Keratinocyte (primary cell): ENCODE results near the gene SNN. TPM values are rescaled to one million over a fixed set of nuclear protein-coding genes. Genes with fewer than 3 reads are reported as not detected.

ENCODE experiments used
- DNase-seq: peaks from one replicate; pipeline ENCODE4 v3.0.0-alpha.2; 2011; ENCODE audit warnings: low read depth, missing footprints, low spot score
- FAIRE-seq: peaks from 2 replicates; lab custom pipeline; 2011; peaks lifted over from hg19 to GRCh38; lab: Jason Lieb, UNC
- H2AFZ ChIP-seq: 2 replicates; pipeline ENCODE4 v1.6.0; 2012; ENCODE audit warnings: low read length, control low read depth, inconsistent platforms; ENCODE audit not compliant: control insufficient read depth
- H3K27ac ChIP-seq: 2 replicates; pipeline ENCODE4 v1.5.1; 2011; ENCODE audit warnings: low read length; ENCODE audit not compliant: control insufficient read depth, insufficient read depth
- H3K27me3 ChIP-seq: 3 replicates; pipeline ENCODE4 v1.6.0; 2011; ENCODE audit warnings: low read length; ENCODE audit not compliant: control insufficient read depth, insufficient read depth; ENCODE audit errors: extremely low read depth
- H3K36me3 ChIP-seq, 2 experiments: 2 replicates in 1 of 2; 3 replicates in 1 of 2; pipeline ENCODE4 v1.5.1; 2011; ENCODE audit warnings: low read length in 2 of 2, mild to moderate bottlenecking in 1 of 2; ENCODE audit not compliant: control insufficient read depth in 2 of 2, insufficient read depth in 2 of 2; ENCODE audit errors: extremely low read depth in 1 of 2
- H3K4me1 ChIP-seq: 3 replicates; pipeline ENCODE4 v1.5.1; 2011; ENCODE audit warnings: low read length; ENCODE audit not compliant: control insufficient read depth, insufficient read depth; ENCODE audit errors: extremely low read depth
- H3K4me2 ChIP-seq: 3 replicates; pipeline ENCODE4 v1.6.0; 2011; ENCODE audit warnings: low read depth, low read length; ENCODE audit not compliant: control insufficient read depth, insufficient read depth; ENCODE audit errors: extremely low read depth
- H3K4me3 ChIP-seq, 3 experiments: fragments of 200-600 bp in 1 of 3; sonication (generic) in 1 of 3; 2 replicates in 2 of 3; 3 replicates in 1 of 3; pipeline ENCODE4 v1.5.1; 2011 to 2016; ENCODE audit warnings: low read length in 3 of 3, mild to moderate bottlenecking in 3 of 3, control low read depth in 2 of 3, inconsistent platforms in 1 of 3, low read depth in 1 of 3, mixed read lengths in 1 of 3, mixed run types in 1 of 3, moderate library complexity in 1 of 3; ENCODE audit not compliant: control insufficient read depth in 2 of 3, insufficient read depth in 2 of 3; ENCODE audit errors: extremely low read depth in 1 of 3
- H3K79me2 ChIP-seq: 2 replicates; pipeline ENCODE4 v1.6.0; 2012; ENCODE audit warnings: low read length; ENCODE audit not compliant: control insufficient read depth, insufficient read depth
- H3K9ac ChIP-seq: 3 replicates; pipeline ENCODE4 v1.6.0; 2011; ENCODE audit warnings: low read length; ENCODE audit not compliant: control insufficient read depth, insufficient read depth; ENCODE audit errors: extremely low read depth
- H3K9me1 ChIP-seq: 3 replicates; pipeline ENCODE4 v1.6.0; 2011; ENCODE audit warnings: low read length; ENCODE audit not compliant: control insufficient read depth, insufficient read depth; ENCODE audit errors: extremely low read depth
- H3K9me3 ChIP-seq: 2 replicates; pipeline ENCODE4 v1.5.1; 2012; ENCODE audit warnings: low read depth, low read length; ENCODE audit not compliant: control insufficient read depth
- H4K20me1 ChIP-seq: 3 replicates; pipeline ENCODE4 v1.6.0; 2011; ENCODE audit warnings: low read length; ENCODE audit not compliant: control insufficient read depth, insufficient read depth; ENCODE audit errors: extremely low read depth
- EZH2 ChIP-seq: IDR thresholded peaks from one replicate; pipeline ENCODE4 v1.6.1; 2012; ENCODE audit warnings: inconsistent platforms, mild to moderate bottlenecking, low read length, moderate library complexity
- dilution Hi-C: fragments of 300-500 bp; cut with MboI; formaldehyde crosslinking; loops from one replicate; pipeline ENCODE4 v1.7.0; 2020; ENCODE audit warnings: low sequenced_read_pairs; ENCODE audit not compliant: extremely low pct_ligation_motif_present
- polyA plus RNA-seq, 5 experiments: library from polyadenylated mRNA; depleted of rRNA in 3 of 5; stranded (reverse) in 3 of 5; stranded (forward) in 1 of 5; unstranded in 1 of 5; fragments of >200 nt; gene quantifications; 1 replicate in 1 of 5; 2 replicates in 3 of 5; 3 replicates in 1 of 5; pipeline versions ENCODE4 v1.2.1 to v1.2.3, GENCODE V29; 2011 to 2012; ENCODE audit warnings: missing spikeins in 2 of 5, low read depth in 1 of 5, low replicate concordance in 1 of 5
- TF ChIP-seq, protein P1 (sequence below), 3 experiments: IDR thresholded peaks in 1 of 3; conservative IDR thresholded peaks in 1 of 3; optimal IDR thresholded peaks in 1 of 3; 2 replicates in 2 of 3; 3 replicates in 1 of 3; pipeline versions ENCODE3 to v1.5.1; 2011; ENCODE audit warnings: low read length in 3 of 3, mild to moderate bottlenecking in 3 of 3, moderate library complexity in 2 of 3, control low read depth in 1 of 3, inconsistent platforms in 1 of 3; ENCODE audit not compliant: insufficient read depth in 2 of 3; ENCODE audit errors: extremely low read depth in 1 of 3

Gene SNN
- polyA plus RNA-seq, 1 donor (not counting 4 experiments of a cell fraction or from before 2014, with no cell fraction given): 15.9 TPM

DNA sequence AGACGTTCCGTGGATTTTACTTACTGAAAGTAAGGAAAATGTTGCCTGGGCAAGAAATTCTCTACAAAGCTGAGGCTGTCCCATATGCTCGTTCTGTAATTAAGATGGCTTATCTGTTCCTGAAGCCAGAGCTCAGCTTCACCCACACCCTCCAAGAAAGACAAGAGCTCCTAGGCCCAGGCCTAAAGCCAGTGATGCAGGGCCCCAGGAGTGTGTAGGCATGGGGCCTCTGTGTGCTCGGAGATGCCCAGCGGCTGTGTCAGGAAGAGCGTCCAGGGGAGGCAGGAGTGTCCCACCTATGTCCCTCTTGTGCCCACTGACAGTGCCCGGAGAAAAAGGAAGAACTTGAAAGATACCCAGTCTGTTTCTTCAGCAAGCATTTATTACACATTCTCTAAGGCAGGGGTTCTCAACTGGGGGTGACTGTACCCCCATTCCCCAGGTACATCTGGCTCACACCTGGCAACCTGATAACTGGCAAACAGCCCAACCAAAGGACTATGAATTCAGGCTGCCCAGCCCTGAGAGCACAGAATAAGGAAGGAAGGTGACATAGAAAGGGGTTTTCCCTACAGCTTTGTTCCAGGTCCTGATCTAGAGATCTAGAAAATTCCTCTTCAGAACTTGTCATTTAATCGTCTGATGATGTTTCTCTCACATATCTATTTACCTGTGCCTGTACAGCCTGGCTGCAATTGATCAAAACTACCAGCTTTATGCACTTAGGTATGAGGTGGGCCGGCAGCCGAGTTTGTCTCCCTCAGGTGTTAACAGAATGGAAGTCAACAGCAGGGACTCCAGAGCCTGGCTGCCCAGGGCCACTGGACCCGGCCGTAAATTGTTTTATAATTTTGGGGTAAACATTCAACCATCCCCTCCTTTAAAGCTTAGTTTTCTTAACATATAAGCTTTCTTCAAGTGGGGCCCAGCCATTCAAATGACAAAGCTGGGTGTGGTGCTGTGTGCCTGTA lies 12.0 kb downstream of the SNN start:
- dilution Hi-C loops: no loop called here
- TF ChIP-seq, protein P1, sequence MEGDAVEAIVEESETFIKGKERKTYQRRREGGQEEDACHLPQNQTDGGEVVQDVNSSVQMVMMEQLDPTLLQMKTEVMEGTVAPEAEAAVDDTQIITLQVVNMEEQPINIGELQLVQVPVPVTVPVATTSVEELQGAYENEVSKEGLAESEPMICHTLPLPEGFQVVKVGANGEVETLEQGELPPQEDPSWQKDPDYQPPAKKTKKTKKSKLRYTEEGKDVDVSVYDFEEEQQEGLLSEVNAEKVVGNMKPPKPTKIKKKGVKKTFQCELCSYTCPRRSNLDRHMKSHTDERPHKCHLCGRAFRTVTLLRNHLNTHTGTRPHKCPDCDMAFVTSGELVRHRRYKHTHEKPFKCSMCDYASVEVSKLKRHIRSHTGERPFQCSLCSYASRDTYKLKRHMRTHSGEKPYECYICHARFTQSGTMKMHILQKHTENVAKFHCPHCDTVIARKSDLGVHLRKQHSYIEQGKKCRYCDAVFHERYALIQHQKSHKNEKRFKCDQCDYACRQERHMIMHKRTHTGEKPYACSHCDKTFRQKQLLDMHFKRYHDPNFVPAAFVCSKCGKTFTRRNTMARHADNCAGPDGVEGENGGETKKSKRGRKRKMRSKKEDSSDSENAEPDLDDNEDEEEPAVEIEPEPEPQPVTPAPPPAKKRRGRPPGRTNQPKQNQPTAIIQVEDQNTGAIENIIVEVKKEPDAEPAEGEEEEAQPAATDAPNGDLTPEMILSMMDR (optimal IDR thresholded peaks at IDR 0.05 in 1 of 3, IDR thresholded peaks at IDR 0.05 in 1 of 3, conservative IDR thresholded peaks at IDR 0.05 in 1 of 3; ENCODE audit: extremely low read depth in 1 of 3, insufficient read depth in 2 of 3, low read length in 3 of 3): no peak
- no peak for TF ChIP-seq EZH2
- no peak overlapping the region for H3K27ac ChIP-seq
- H3K36me3 ChIP-seq: peaks cover 32 to 44% of the 10 kb centered on the region in 2 experiments
- FAIRE-seq (no peak), DNase-seq (no peak)
- H3K9me3 ChIP-seq: no peaks in the 10 kb centered on the region
- no peaks in the 10 kb centered on the region for H3K27me3 ChIP-seq
- H3K4me3 ChIP-seq: no peak overlapping the region
- peaks cover 46% of the 10 kb centered on the region for H3K4me1 ChIP-seq
- peaks cover 13% of the 10 kb centered on the region for H4K20me1 ChIP-seq
- peaks cover 9% of the 10 kb centered on the region for H3K79me2 ChIP-seq
- no peak overlapping the region for H3K4me2 ChIP-seq
- no peak overlapping the region for H2AFZ ChIP-seq
- peaks cover 2% of the 10 kb centered on the region for H3K9me1 ChIP-seq
- no peak overlapping the region for H3K9ac ChIP-seq

DNA sequence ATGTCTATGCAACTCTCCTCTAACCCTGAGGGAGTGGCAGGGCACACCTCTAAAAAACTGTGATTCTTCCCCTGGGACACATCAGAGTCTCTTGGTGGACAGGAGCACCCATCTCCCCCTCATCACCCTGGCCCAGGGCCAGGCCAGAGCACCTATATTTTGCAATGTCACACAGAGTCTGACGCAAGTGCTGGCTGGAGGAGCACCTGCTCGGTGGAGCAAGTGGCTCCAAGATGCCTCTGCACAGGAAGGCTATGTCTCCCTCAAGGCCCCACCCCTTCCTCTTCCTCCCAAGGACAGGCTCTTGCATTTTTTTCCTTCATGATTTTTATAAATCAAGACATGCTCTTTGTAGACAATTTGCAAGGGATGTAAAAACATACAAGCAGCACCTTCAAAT lies 13.3 kb downstream of the SNN start:
- no peak overlapping the region for H3K4me3 ChIP-seq
- dilution Hi-C loops: no loop called here
- no peak overlapping the region for H3K9ac ChIP-seq
- no peak for TF ChIP-seq EZH2
- TF ChIP-seq, protein P1 (optimal IDR thresholded peaks at IDR 0.05 in 1 of 3, IDR thresholded peaks at IDR 0.05 in 1 of 3, conservative IDR thresholded peaks at IDR 0.05 in 1 of 3; ENCODE audit: extremely low read depth in 1 of 3, insufficient read depth in 2 of 3, low read length in 3 of 3): no peak
- peaks cover 2% of the 10 kb centered on the region for H3K9me1 ChIP-seq
- H2AFZ ChIP-seq: no peak overlapping the region
- DNase-seq: no peak
- H3K4me2 ChIP-seq: no peak overlapping the region
- H3K36me3 ChIP-seq: peaks cover 26 to 55% of the 10 kb centered on the region in 2 experiments
- peaks cover 9% of the 10 kb centered on the region for H3K79me2 ChIP-seq
- no peaks in the 10 kb centered on the region for H3K9me3 ChIP-seq
- no peak for FAIRE-seq
- no peak overlapping the region for H3K27ac ChIP-seq
- peaks cover 13% of the 10 kb centered on the region for H4K20me1 ChIP-seq
- H3K4me1 ChIP-seq: peaks cover 33% of the 10 kb centered on the region
- no peaks in the 10 kb centered on the region for H3K27me3 ChIP-seq
